ENCODE measurements around the gene ZDBF2. TPM values are rescaled to one million over a fixed set of nuclear protein-coding genes. Genes with fewer than 3 reads are reported as not detected.

ZDBF2 gene
- total RNA-seq, 4 donors from 2014 or later: 3.4 to 8.0 (median 4.3) TPM

- Histone ChIP-seq H3K4me3 (no peak overlapping the region), H3K27ac (no peak overlapping the region), H3K4me1 (no peaks in the 10 kb centered on the region), H3K9me3 (no peaks in the 10 kb centered on the region), H3K36me3 (no peaks in the 10 kb centered on the region), H3K27me3 (no peaks in the 10 kb centered on the region)
- DNase-seq (ENCODE audit: low spot score in 2 of 2): no peak
- TF ChIP-seq POLR2AphosphoS5 (IDR thresholded peaks at IDR 0.05): no peak
- no peak for TF ChIP-seq CTCF (IDR thresholded peaks at IDR 0.05)
- TF ChIP-seq POLR2A (IDR thresholded peaks at IDR 0.05): no peak
- no peak for TF ChIP-seq EP300 (IDR thresholded peaks at IDR 0.05)
- 65% methylated on average over 2 of the region's 2 CpGs for WGBS
Observed at GRCh38 chr2:206245265-206245672, 29.2 kb upstream of the ZDBF2 start.

GRCh38 chr2:206250041-206250897 is 24.2 kb upstream of the ZDBF2 start:
- Histone ChIP-seq H3K4me3 (peak overlapping the region; percentile 25), H3K27ac (no peak overlapping the region), H3K9me3 (no peaks in the 10 kb centered on the region), H3K4me1 (peaks cover 3% of the 10 kb centered on the region), H3K27me3 (peaks cover 34% of the 10 kb centered on the region), H3K36me3 (no peaks in the 10 kb centered on the region)
- 48% methylated on average over 45 of the region's 45 CpGs for WGBS
- TF ChIP-seq POLR2A (IDR thresholded peaks at IDR 0.05) (no peak), CTCF (IDR thresholded peaks at IDR 0.05) (no peak), POLR2AphosphoS5 (IDR thresholded peaks at IDR 0.05) (no peak), EP300 (IDR thresholded peaks at IDR 0.05) (no peak)
- DNase-seq (ENCODE audit: low spot score in 2 of 2): no peak

GRCh38 chr2:206253125-206253776 is 21.2 kb upstream of the ZDBF2 start:
- Histone ChIP-seq H3K4me3 (no peak overlapping the region), H3K27me3 (peaks cover 61% of the 10 kb centered on the region), H3K27ac (no peak overlapping the region), H3K36me3 (no peaks in the 10 kb centered on the region), H3K4me1 (peaks cover 3% of the 10 kb centered on the region), H3K9me3 (no peaks in the 10 kb centered on the region)
- no peak for TF ChIP-seq CTCF (IDR thresholded peaks at IDR 0.05)
- TF ChIP-seq POLR2AphosphoS5 (IDR thresholded peaks at IDR 0.05): no peak
- no peak for TF ChIP-seq EP300 (IDR thresholded peaks at IDR 0.05)
- no peak for TF ChIP-seq POLR2A (IDR thresholded peaks at IDR 0.05)
- no peak for DNase-seq (ENCODE audit: low spot score in 2 of 2)
- WGBS: 44% methylated on average over 20 of the region's 20 CpGs

GRCh38 chr2:206253777-206254166 is 20.7 kb upstream of the ZDBF2 start:
- TF ChIP-seq POLR2A (IDR thresholded peaks at IDR 0.05) (no peak), POLR2AphosphoS5 (IDR thresholded peaks at IDR 0.05) (no peak), CTCF (IDR thresholded peaks at IDR 0.05) (no peak), EP300 (IDR thresholded peaks at IDR 0.05) (no peak)
- Histone ChIP-seq H3K4me3 (no peak overlapping the region), H3K9me3 (no peaks in the 10 kb centered on the region), H3K36me3 (no peaks in the 10 kb centered on the region), H3K27ac (no peak overlapping the region), H3K27me3 (peaks cover 66% of the 10 kb centered on the region), H3K4me1 (peaks cover 3% of the 10 kb centered on the region)
- no peak for DNase-seq (ENCODE audit: low spot score in 2 of 2)
- 52% methylated on average over 5 of the region's 5 CpGs for WGBS

- Histone ChIP-seq H3K27me3 (peaks cover 77% of the 10 kb centered on the region), H3K4me1 (peaks cover 9% of the 10 kb centered on the region), H3K4me3 (no peak overlapping the region), H3K27ac (no peak overlapping the region), H3K36me3 (no peaks in the 10 kb centered on the region), H3K9me3 (no peaks in the 10 kb centered on the region)
- TF ChIP-seq CTCF (IDR thresholded peaks at IDR 0.05) (no peak), POLR2A (IDR thresholded peaks at IDR 0.05) (no peak), POLR2AphosphoS5 (IDR thresholded peaks at IDR 0.05) (no peak), EP300 (IDR thresholded peaks at IDR 0.05) (no peak)
- WGBS: 34% methylated on average over 2 of the region's 2 CpGs
- DNase-seq (ENCODE audit: low spot score in 2 of 2): no peak
Observed at GRCh38 chr2:206255003-206255402, 19.5 kb upstream of the ZDBF2 start.

Data from suprapubic skin (tissue), 4 donors.